Measurements from ENCODE around the gene WDR53.

GRCh38 chr3:196572389-196572788 is 4.0 kb upstream of the WDR53 start:
- TF ChIP-seq CTCF (IDR thresholded peaks at IDR 0.05): no peak
- no peak for TF ChIP-seq POLR2A (IDR thresholded peaks at IDR 0.05)
